ENCODE measurements around the gene PLCXD1.
A peak's percentile ranks its signal among the peaks of the same experiment; 100 is the strongest.

The PLCXD1 gene

DNA sequence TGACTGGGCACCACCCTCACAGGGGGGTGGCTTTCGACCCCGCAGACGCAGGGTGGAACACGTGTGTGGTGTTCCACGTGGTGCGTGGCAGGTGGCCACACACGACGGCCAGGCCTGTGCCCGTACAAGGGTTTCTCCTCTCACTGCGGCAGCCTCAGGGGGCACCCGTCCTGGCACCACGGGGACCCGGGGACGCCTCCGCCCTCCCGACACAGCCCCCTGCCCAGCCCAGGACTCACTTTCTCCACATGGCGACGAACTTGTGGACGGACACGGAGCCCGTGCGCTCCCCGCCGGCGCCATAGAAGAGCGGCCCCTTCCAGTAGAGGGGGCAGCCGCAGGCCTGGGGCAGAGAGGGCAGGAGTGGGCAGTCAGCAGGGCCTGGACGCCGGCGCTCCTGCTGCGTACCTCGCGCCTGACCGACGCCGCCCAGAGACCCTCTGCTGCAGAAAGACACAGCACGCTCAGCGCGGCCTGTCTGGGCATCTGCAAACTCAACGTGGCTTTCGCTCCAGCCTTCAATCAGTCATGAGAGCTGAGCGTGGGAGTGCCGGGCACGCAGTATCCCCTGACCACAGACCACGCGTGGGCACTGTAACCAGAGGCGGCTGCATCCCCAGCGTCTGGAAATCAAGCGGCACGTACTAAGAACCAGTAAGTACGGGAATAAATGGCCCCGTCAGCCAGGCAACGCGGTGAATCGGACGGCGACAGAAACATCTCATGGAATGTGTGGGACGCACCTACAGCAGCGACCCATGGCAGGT, 66.4 kb downstream of the PLCXD1 start:
- H3K36me3 ChIP-seq (ENCODE audit: low read depth), result peaks cover 11% of the 10 kb centered on the region

DNA sequence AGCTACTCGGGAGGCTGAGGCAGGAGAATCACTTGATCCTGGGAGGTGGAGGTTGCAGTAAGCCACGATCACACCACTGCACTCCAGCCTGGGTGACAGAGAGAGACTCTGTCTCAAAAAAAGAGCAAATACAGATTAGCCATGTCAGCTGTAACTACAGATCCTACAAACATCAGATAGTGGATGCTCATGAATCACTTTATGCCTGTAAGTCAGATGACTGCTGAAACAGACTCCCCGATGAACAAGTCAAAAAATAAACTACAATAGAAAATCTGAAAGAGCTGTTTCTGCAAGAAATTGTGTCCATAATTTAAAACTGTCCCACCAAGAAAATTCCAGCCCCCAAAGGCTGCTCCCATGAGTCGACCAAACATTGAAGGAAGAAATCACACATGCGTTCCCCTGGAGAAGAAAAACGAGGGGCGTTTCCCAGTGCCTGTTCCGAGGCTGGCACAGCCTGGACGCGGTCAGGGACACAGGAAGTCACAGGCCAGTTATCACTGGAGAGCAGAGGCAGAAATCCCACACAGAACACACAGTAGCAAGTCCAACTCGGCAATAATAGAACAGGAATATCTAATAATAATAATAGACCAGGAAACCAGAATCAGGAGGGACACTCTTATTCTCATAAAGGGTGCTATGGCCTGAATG, 67.4 kb downstream of the PLCXD1 start:
- Histone ChIP-seq H3K36me3 (ENCODE audit: low read depth) (peaks cover 11% of the 10 kb centered on the region), H3K9me3 (ENCODE audit: severe bottlenecking) (no peaks in the 10 kb centered on the region), H3K4me3 (ENCODE audit: severe bottlenecking) (no peak overlapping the region), H3K27me3 (ENCODE audit: insufficient read depth, poor library complexity, severe bottlenecking) (no peaks in the 10 kb centered on the region), H3K27ac (ENCODE audit: poor library complexity, severe bottlenecking) (no peak overlapping the region), H3K4me1 (ENCODE audit: insufficient read depth, poor library complexity, severe bottlenecking) (no peaks in the 10 kb centered on the region)
- no peak for DNase-seq (ENCODE audit: low spot score)
- no peak for ATAC-seq (ENCODE audit: low read depth)
- TF ChIP-seq, protein P1, sequence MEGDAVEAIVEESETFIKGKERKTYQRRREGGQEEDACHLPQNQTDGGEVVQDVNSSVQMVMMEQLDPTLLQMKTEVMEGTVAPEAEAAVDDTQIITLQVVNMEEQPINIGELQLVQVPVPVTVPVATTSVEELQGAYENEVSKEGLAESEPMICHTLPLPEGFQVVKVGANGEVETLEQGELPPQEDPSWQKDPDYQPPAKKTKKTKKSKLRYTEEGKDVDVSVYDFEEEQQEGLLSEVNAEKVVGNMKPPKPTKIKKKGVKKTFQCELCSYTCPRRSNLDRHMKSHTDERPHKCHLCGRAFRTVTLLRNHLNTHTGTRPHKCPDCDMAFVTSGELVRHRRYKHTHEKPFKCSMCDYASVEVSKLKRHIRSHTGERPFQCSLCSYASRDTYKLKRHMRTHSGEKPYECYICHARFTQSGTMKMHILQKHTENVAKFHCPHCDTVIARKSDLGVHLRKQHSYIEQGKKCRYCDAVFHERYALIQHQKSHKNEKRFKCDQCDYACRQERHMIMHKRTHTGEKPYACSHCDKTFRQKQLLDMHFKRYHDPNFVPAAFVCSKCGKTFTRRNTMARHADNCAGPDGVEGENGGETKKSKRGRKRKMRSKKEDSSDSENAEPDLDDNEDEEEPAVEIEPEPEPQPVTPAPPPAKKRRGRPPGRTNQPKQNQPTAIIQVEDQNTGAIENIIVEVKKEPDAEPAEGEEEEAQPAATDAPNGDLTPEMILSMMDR (IDR thresholded peaks at IDR 0.05; ENCODE audit: poor library complexity, severe bottlenecking), result no peak

More for the DNA sequence above, 66.4 kb downstream of the PLCXD1 start:
- TF ChIP-seq, protein P1 (IDR thresholded peaks at IDR 0.05; ENCODE audit: poor library complexity, severe bottlenecking), result no peak
- no peak for ATAC-seq (ENCODE audit: low read depth)
- no peaks in the 10 kb centered on the region for H3K4me1 ChIP-seq (ENCODE audit: insufficient read depth, poor library complexity, severe bottlenecking)
- no peaks in the 10 kb centered on the region for H3K27me3 ChIP-seq (ENCODE audit: insufficient read depth, poor library complexity, severe bottlenecking)
- no peak overlapping the region for H3K27ac ChIP-seq (ENCODE audit: poor library complexity, severe bottlenecking)
- H3K4me3 ChIP-seq (ENCODE audit: severe bottlenecking), result no peak overlapping the region
- H3K9me3 ChIP-seq (ENCODE audit: severe bottlenecking), result no peaks in the 10 kb centered on the region
- DNase-seq (ENCODE audit: low spot score), result peak; percentile 67

DNA sequence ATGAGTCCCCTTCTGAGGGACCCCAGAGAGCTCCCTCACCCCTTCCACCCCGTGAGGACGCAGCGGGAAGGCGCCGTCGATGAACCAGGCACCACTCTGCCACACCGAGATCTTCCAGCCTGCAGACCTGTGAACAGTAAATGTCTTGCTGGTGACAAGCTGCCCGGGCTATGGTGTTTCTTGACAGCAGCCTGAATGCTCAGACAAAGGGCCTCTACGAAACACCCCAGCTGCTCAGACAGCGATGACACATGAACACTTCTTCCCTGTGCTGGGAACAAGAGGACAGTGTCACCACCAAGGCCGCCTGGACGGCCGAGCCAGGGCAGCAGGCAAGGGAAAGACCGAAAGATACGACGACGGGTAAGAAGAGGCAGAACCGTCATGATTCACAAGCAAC, 68.0 kb downstream of the PLCXD1 start:
- no peak overlapping the region for H3K4me3 ChIP-seq (ENCODE audit: severe bottlenecking)
- TF ChIP-seq, protein P1 (IDR thresholded peaks at IDR 0.05; ENCODE audit: poor library complexity, severe bottlenecking), result no peak
- peaks cover 11% of the 10 kb centered on the region for H3K36me3 ChIP-seq (ENCODE audit: low read depth)
- H3K27me3 ChIP-seq (ENCODE audit: insufficient read depth, poor library complexity, severe bottlenecking), result no peaks in the 10 kb centered on the region
- H3K4me1 ChIP-seq (ENCODE audit: insufficient read depth, poor library complexity, severe bottlenecking), result no peaks in the 10 kb centered on the region
- H3K27ac ChIP-seq (ENCODE audit: poor library complexity, severe bottlenecking), result no peak overlapping the region
- H3K9me3 ChIP-seq (ENCODE audit: severe bottlenecking), result no peaks in the 10 kb centered on the region
- DNase-seq (ENCODE audit: low spot score) (no peak), ATAC-seq (ENCODE audit: low read depth) (no peak)

- no peak for ATAC-seq (ENCODE audit: low read depth)
- no peaks in the 10 kb centered on the region for H3K4me1 ChIP-seq (ENCODE audit: insufficient read depth, poor library complexity, severe bottlenecking)
- H3K27ac ChIP-seq (ENCODE audit: poor library complexity, severe bottlenecking), result no peak overlapping the region
Observed at GRCh38 chrX:349702-350101, 68.5 kb downstream of the PLCXD1 start.

More at GRCh38 chrX:349702-350101, 68.5 kb downstream of the PLCXD1 start:
- TF ChIP-seq, protein P1 (IDR thresholded peaks at IDR 0.05; ENCODE audit: poor library complexity, severe bottlenecking), result no peak
- peaks cover 7% of the 10 kb centered on the region for H3K36me3 ChIP-seq (ENCODE audit: low read depth)
- H3K27me3 ChIP-seq (ENCODE audit: insufficient read depth, poor library complexity, severe bottlenecking), result no peaks in the 10 kb centered on the region
- H3K9me3 ChIP-seq (ENCODE audit: severe bottlenecking), result no peaks in the 10 kb centered on the region
- no peak for DNase-seq (ENCODE audit: low spot score)
- no peak overlapping the region for H3K4me3 ChIP-seq (ENCODE audit: severe bottlenecking)

All from RWPE2 (cell line).